Neural progenitor cell (in vitro differentiated cells): ENCODE measurements around the gene LAMC1. TPM values are rescaled to one million over a fixed set of nuclear protein-coding genes. Genes with fewer than 3 reads are reported as not detected.
"Not testable (repeated sequence)": the region's sequence is repeated elsewhere in the genome, so short reads cannot be mapped to it uniquely, and the experiment has no call there.

Experiments
- DNase-seq: peaks from one replicate; pipeline ENCODE4 v3.0.0-alpha.2; 2016; ENCODE audit warnings: low spot score
- H2AFZ ChIP-seq: fragments of 200-600 bp; sonication (generic); replicated peaks from 2 replicates; pipeline ENCODE4 v1.6.1; 2016; ENCODE audit warnings: antibody characterized with exemption
- H3F3A ChIP-seq: fragments of 200-600 bp; sonication (generic); 2 replicates; pipeline ENCODE4 v1.6.1; 2016; ENCODE audit warnings: antibody characterized with exemption, low read depth
- H3K27ac ChIP-seq: fragments of 200-600 bp; sonication (generic); 2 replicates; pipeline ENCODE4 v1.5.1; 2016; ENCODE audit warnings: mild to moderate bottlenecking
- H3K27me3 ChIP-seq: fragments of 200-600 bp; sonication (generic); 2 replicates; pipeline ENCODE4 v1.6.1; 2016; ENCODE audit warnings: mild to moderate bottlenecking, moderate library complexity
- H3K36me3 ChIP-seq: fragments of 200-600 bp; sonication (generic); 2 replicates; pipeline ENCODE4 v1.5.1; 2016
- H3K4me1 ChIP-seq: fragments of 200-600 bp; sonication (generic); 2 replicates; pipeline ENCODE4 v1.6.1; 2016; ENCODE audit warnings: mixed run types
- H3K4me2 ChIP-seq: fragments of 200-600 bp; sonication (generic); 2 replicates; pipeline ENCODE4 v1.6.1; 2016
- H3K4me3 ChIP-seq: fragments of 200-600 bp; sonication (generic); 2 replicates; pipeline ENCODE4 v1.5.1; 2016
- H3K79me2 ChIP-seq: fragments of 200-600 bp; sonication (generic); 2 replicates; pipeline ENCODE4 v1.6.1; 2016; ENCODE audit warnings: low read depth
- H3K9ac ChIP-seq: fragments of 200-600 bp; sonication (generic); 2 replicates; pipeline ENCODE4 v1.6.1; 2016
- H3K9me3 ChIP-seq: fragments of 200-600 bp; sonication (generic); 2 replicates; pipeline ENCODE4 v1.5.1; 2016; ENCODE audit warnings: low read depth
- H4K20me1 ChIP-seq: fragments of 200-600 bp; sonication (generic); 2 replicates; pipeline ENCODE4 v1.6.1; 2016; ENCODE audit warnings: low read depth
- H3K27ac Mint-ChIP-seq: 3 replicates; pipeline ENCODE4 v1.8.0; 2021; ENCODE audit warnings: mixed read lengths
- H3K27me3 Mint-ChIP-seq: 2 replicates; pipeline ENCODE4 v1.8.0; 2022; ENCODE audit warnings: low read depth, mild to moderate bottlenecking, inconsistent platforms, moderate library complexity, mixed read lengths; ENCODE audit not compliant: insufficient read depth
- H3K36me3 Mint-ChIP-seq: 3 replicates; pipeline ENCODE4 v1.8.0; 2021; ENCODE audit warnings: mixed read lengths
- H3K4me1 Mint-ChIP-seq: 3 replicates; pipeline ENCODE4 v1.8.0; 2021; ENCODE audit warnings: mixed read lengths
- H3K4me3 Mint-ChIP-seq: 3 replicates; pipeline ENCODE4 v1.8.0; 2021; ENCODE audit warnings: mild to moderate bottlenecking, moderate library complexity, mixed read lengths
- H3K9me3 Mint-ChIP-seq: 3 replicates; pipeline ENCODE4 v1.8.0; 2020; ENCODE audit warnings: mixed read lengths
- CTCF ChIP-seq: fragments of 200-600 bp; sonication (generic); IDR thresholded peaks from 2 replicates; pipeline ENCODE4 v1.5.1; 2017; ENCODE audit warnings: antibody characterized with exemption, mild to moderate bottlenecking
- EZH2 ChIP-seq: fragments of 200-600 bp; sonication (generic); IDR thresholded peaks from 2 replicates; pipeline ENCODE4 v1.6.1; 2017; ENCODE audit warnings: antibody characterized with exemption, mild to moderate bottlenecking, moderate library complexity
- EZH2phosphoT487 ChIP-seq: fragments of 200-600 bp; sonication (generic); IDR thresholded peaks from 2 replicates; pipeline ENCODE4 v1.6.1; 2017; ENCODE audit warnings: antibody characterized with exemption
- total RNA-seq: library from RNA; depleted of rRNA; stranded (reverse); fragments of >200 nt; gene quantifications from 2 replicates; pipeline ENCODE4 v1.2.3, GENCODE V29; 2015; ENCODE audit warnings: low replicate concordance

Gene LAMC1
- total RNA-seq, 1 donor from 2014 or later = 90.2 TPM

GRCh38 chr1:183061194-183061593, 38.0 kb downstream of the LAMC1 start:
- no peaks in the 10 kb centered on the region for H3K27me3 ChIP-seq
- H3K4me3 ChIP-seq = no peak overlapping the region
- H3K4me1 ChIP-seq = peaks cover 4% of the 10 kb centered on the region
- H3K4me3 Mint-ChIP-seq = no peak overlapping the region
- no peaks in the 10 kb centered on the region for H3K9me3 ChIP-seq
- H4K20me1 ChIP-seq = no peaks in the 10 kb centered on the region
- peaks cover 5% of the 10 kb centered on the region for H3K36me3 Mint-ChIP-seq
- H2AFZ ChIP-seq = no peak overlapping the region
- no peaks in the 10 kb centered on the region for H3K27me3 Mint-ChIP-seq
- H3K79me2 ChIP-seq = peaks cover 21% of the 10 kb centered on the region
- no peak overlapping the region for H3K9ac ChIP-seq
- TF ChIP-seq CTCF (no peak), EZH2 (no peak), EZH2phosphoT487 (no peak)
- peaks cover 9% of the 10 kb centered on the region for H3K9me3 Mint-ChIP-seq
- DNase-seq = no peak
- H3K36me3 ChIP-seq = no peaks in the 10 kb centered on the region
- no peaks in the 10 kb centered on the region for H3F3A ChIP-seq
- no peak overlapping the region for H3K27ac Mint-ChIP-seq
- peaks cover 3% of the 10 kb centered on the region for H3K4me1 Mint-ChIP-seq
- H3K4me2 ChIP-seq = no peak overlapping the region
- H3K27ac ChIP-seq = no peak overlapping the region

- Histone ChIP-seq H2AFZ (no peak overlapping the region), H3K9ac (no peak overlapping the region), H3K9me3 (no peaks in the 10 kb centered on the region), H3K4me1 (peaks cover 4% of the 10 kb centered on the region), H3K4me3 (no peak overlapping the region), H3K27me3 (no peaks in the 10 kb centered on the region), H3K79me2 (peaks cover 13% of the 10 kb centered on the region), H3K27ac (no peak overlapping the region), H3K36me3 (no peaks in the 10 kb centered on the region), H4K20me1 (no peaks in the 10 kb centered on the region), H3F3A (no peaks in the 10 kb centered on the region), H3K4me2 (no peak overlapping the region)
- Mint-ChIP-seq H3K9me3 (peaks cover 14% of the 10 kb centered on the region), H3K4me1 (no peaks in the 10 kb centered on the region), H3K36me3 (peaks cover 10% of the 10 kb centered on the region), H3K27me3 (peaks cover 2% of the 10 kb centered on the region), H3K4me3 (no peak overlapping the region), H3K27ac (no peak overlapping the region)
- DNase-seq = no peak
- TF ChIP-seq CTCF = no peak
- TF ChIP-seq EZH2phosphoT487 = no peak
Observed at GRCh38 chr1:183063349-183063748, 40.1 kb downstream of the LAMC1 start.

- Histone ChIP-seq H3K27me3 (no peaks in the 10 kb centered on the region), H3K4me2 (no peak overlapping the region)
Observed at GRCh38 chr1:183065168-183065706, 42.0 kb downstream of the LAMC1 start.

GRCh38 chr1:183066432-183066831, 43.2 kb downstream of the LAMC1 start:
- not testable (repeated sequence) for H3K4me3 ChIP-seq, H3K4me2 ChIP-seq, H3K36me3 ChIP-seq, H3K9ac ChIP-seq, H3K4me3 Mint-ChIP-seq, H3K4me1 ChIP-seq, H3K79me2 ChIP-seq, H3K27me3 Mint-ChIP-seq, H3K4me1 Mint-ChIP-seq, H3K27ac ChIP-seq, H3F3A ChIP-seq, H3K9me3 ChIP-seq, H3K27ac Mint-ChIP-seq, H4K20me1 ChIP-seq, H3K27me3 ChIP-seq, H2AFZ ChIP-seq, DNase-seq
- peaks cover 26% of the 10 kb centered on the region for H3K9me3 Mint-ChIP-seq
- peaks cover 20% of the 10 kb centered on the region for H3K36me3 Mint-ChIP-seq

More at GRCh38 chr1:183065168-183065706, 42.0 kb downstream of the LAMC1 start:
- Histone ChIP-seq H3K36me3 (no peaks in the 10 kb centered on the region), H3K79me2 (peaks cover 5% of the 10 kb centered on the region), H2AFZ (no peak overlapping the region), H3F3A (no peaks in the 10 kb centered on the region), H3K9me3 (no peaks in the 10 kb centered on the region), H3K27ac (no peak overlapping the region), H4K20me1 (no peaks in the 10 kb centered on the region), H3K4me1 (no peaks in the 10 kb centered on the region), H3K9ac (no peak overlapping the region), H3K4me3 (no peak overlapping the region)
- TF ChIP-seq CTCF (no peak), EZH2 (no peak), EZH2phosphoT487 (no peak)
- DNase-seq = no peak
- Mint-ChIP-seq H3K4me3 (no peak overlapping the region), H3K9me3 (peaks cover 20% of the 10 kb centered on the region), H3K27ac (no peak overlapping the region), H3K4me1 (no peaks in the 10 kb centered on the region), H3K36me3 (peaks cover 18% of the 10 kb centered on the region), H3K27me3 (peaks cover 2% of the 10 kb centered on the region)
